Measurements from ENCODE around the gene WDR5. TPM values are rescaled to one million over a fixed set of nuclear protein-coding genes. Genes with fewer than 3 reads are reported as not detected.

WDR5 gene
- total and polyA plus RNA-seq, 5 experiments from 2014 or later, result 11.2 to 36.1 (median 14.9) TPM

GRCh38 chr9:134125413-134126095, 10.3 kb upstream of the WDR5 start:
- POLR2A ChIA-PET, result interaction anchor here (0.8 kb wide), 1 partner anchor 10 kb away, joined by 3 read pairs; the partner anchor contains the start of gene WDR5
- ATAC-seq, result no peak
- Mint-ChIP-seq H3K36me3 (no peaks in the 10 kb centered on the region), H3K27ac (peak overlapping the region in 1 of 10 donors; percentile 80), H3K9me3 (no peaks in the 10 kb centered on the region), H3K27me3 (no peaks in the 10 kb centered on the region), H3K4me3 (no peak overlapping the region), H3K4me1 (peaks cover 0 to 13% (median 3%) of the 10 kb centered on the region in 4 donors)
- DNase-seq, result no peak

- DNase-seq (no peak), ATAC-seq (no peak)
- no peaks in the 10 kb centered on the region for H3K27me3 Mint-ChIP-seq
- no peak overlapping the region for H3K27ac Mint-ChIP-seq
- POLR2A ChIA-PET, result no interaction called here
- H3K36me3 Mint-ChIP-seq, result no peaks in the 10 kb centered on the region
- H3K4me3 Mint-ChIP-seq, result no peak overlapping the region
- peaks cover 0 to 13% (median 4%) of the 10 kb centered on the region in 4 donors for H3K4me1 Mint-ChIP-seq
- no peaks in the 10 kb centered on the region for H3K9me3 Mint-ChIP-seq
These were observed 9.5 kb upstream of the WDR5 start for GRCh38 chr9:134126373-134126772.

GRCh38 chr9:134127065-134127580, 8.8 kb upstream of the WDR5 start:
- no peak overlapping the region for H3K4me3 Mint-ChIP-seq
- peaks cover 0 to 16% (median 4%) of the 10 kb centered on the region in 4 donors for H3K4me1 Mint-ChIP-seq
- H3K27me3 Mint-ChIP-seq, result no peaks in the 10 kb centered on the region
- no peak overlapping the region for H3K27ac Mint-ChIP-seq
- H3K36me3 Mint-ChIP-seq, result no peaks in the 10 kb centered on the region
- POLR2A ChIA-PET, result no interaction called here
- no peak for ATAC-seq
- no peak for DNase-seq
- H3K9me3 Mint-ChIP-seq, result no peaks in the 10 kb centered on the region

GRCh38 chr9:134127616-134128015, 8.3 kb upstream of the WDR5 start:
- Mint-ChIP-seq H3K36me3 (no peaks in the 10 kb centered on the region), H3K27me3 (no peaks in the 10 kb centered on the region), H3K9me3 (no peaks in the 10 kb centered on the region), H3K27ac (no peak overlapping the region), H3K4me3 (no peak overlapping the region), H3K4me1 (peaks cover under 1 to 16% (median 4%) of the 10 kb centered on the region in 4 donors)
- ATAC-seq (no peak), DNase-seq (no peak)
- POLR2A ChIA-PET, result no interaction called here

GRCh38 chr9:134128727-134129679, 6.9 kb upstream of the WDR5 start:
- H3K36me3 Mint-ChIP-seq, result no peaks in the 10 kb centered on the region
- peaks cover 5 to 22% (median 8%) of the 10 kb centered on the region in 4 donors for H3K4me1 Mint-ChIP-seq
- no peak for DNase-seq
- H3K4me3 Mint-ChIP-seq, result no peak overlapping the region
- POLR2A ChIA-PET, result no interaction called here
- H3K9me3 Mint-ChIP-seq, result no peaks in the 10 kb centered on the region
- ATAC-seq, result no peak
- no peaks in the 10 kb centered on the region for H3K27me3 Mint-ChIP-seq
- H3K27ac Mint-ChIP-seq, result peak overlapping the region in 1 of 10 donors; percentile 27

GRCh38 chr9:134130503-134131375, 5.1 kb upstream of the WDR5 start:
- Mint-ChIP-seq H3K9me3 (no peaks in the 10 kb centered on the region), H3K36me3 (no peaks in the 10 kb centered on the region), H3K4me1 (peaks cover 15 to 32% (median 17%) of the 10 kb centered on the region in 4 donors), H3K4me3 (no peak overlapping the region), H3K27ac (peak overlapping the region in 1 of 10 donors; percentile 69), H3K27me3 (no peaks in the 10 kb centered on the region)
- ATAC-seq (no peak), DNase-seq (no peak)
- POLR2A ChIA-PET, result no interaction called here

- DNase-seq, result no peak
- Mint-ChIP-seq H3K4me1 (peaks cover 15 to 33% (median 17%) of the 10 kb centered on the region in 4 donors), H3K27ac (peak overlapping the region in 6 of 10 donors; percentile 31 to 74 (median 53)), H3K27me3 (no peaks in the 10 kb centered on the region), H3K4me3 (peak overlapping the region in 1 of 10 donors; percentile 51), H3K36me3 (no peaks in the 10 kb centered on the region), H3K9me3 (no peaks in the 10 kb centered on the region)
- POLR2A ChIA-PET, result interaction anchor here (0.5 to 1.5 kb wide), 2 partner anchors 10 to 393 kb away, joined by 3 to 4 read pairs; partner anchors contain the start of gene SARDH
- no peak for ATAC-seq
These were observed 4.2 kb upstream of the WDR5 start for GRCh38 chr9:134131471-134132207.

- no peaks in the 10 kb centered on the region for H3K27me3 Mint-ChIP-seq
- H3K4me3 Mint-ChIP-seq, result peak overlapping the region in 5 of 10 donors; percentile 33 to 71 (median 58)
- peaks cover 16 to 37% (median 21%) of the 10 kb centered on the region in 4 donors for H3K4me1 Mint-ChIP-seq
These were observed 3.5 kb upstream of the WDR5 start for GRCh38 chr9:134132208-134132870.

GRCh38 chr9:134134949-134135342, 936 bp upstream of the WDR5 start:
- POLR2A ChIA-PET, result interaction anchor here (1.4 to 4.2 kb wide), 3 partner anchors 29 to 110 kb away, joined by 11 to 71 read pairs (median 14); partner anchors contain the start of genes BRD3, BRD3OS and RNU6ATAC
- peaks cover 26 to 51% (median 44%) of the 10 kb centered on the region in 4 donors for H3K4me1 Mint-ChIP-seq
- H3K9me3 Mint-ChIP-seq, result no peaks in the 10 kb centered on the region
- no peaks in the 10 kb centered on the region for H3K27me3 Mint-ChIP-seq
- DNase-seq (no peak), ATAC-seq (no peak)
- peaks cover 0 to 7% (median 0%) of the 10 kb centered on the region in 3 donors for H3K36me3 Mint-ChIP-seq
- H3K4me3 Mint-ChIP-seq, result peak overlapping the region; percentile 75 to 92 (median 90)
- peak overlapping the region; percentile 83 to 95 (median 91) for H3K27ac Mint-ChIP-seq

More at GRCh38 chr9:134132208-134132870, 3.5 kb upstream of the WDR5 start:
- no peaks in the 10 kb centered on the region for H3K36me3 Mint-ChIP-seq
- H3K9me3 Mint-ChIP-seq, result no peaks in the 10 kb centered on the region
- H3K27ac Mint-ChIP-seq, result peak overlapping the region in 3 of 10 donors; percentile 48 to 72 (median 63)
- POLR2A ChIA-PET, result interaction anchor here (1.5 kb wide), 1 partner anchor 9 kb away, joined by 4 read pairs; no protein-coding TSS in a partner anchor
- ATAC-seq (no peak), DNase-seq (no peak)

GRCh38 chr9:134136118-134136995, 475 bp downstream of the WDR5 start:
- DNase-seq (peak in 2 of 10 donors; percentile 13 to 60), ATAC-seq (peak in 1 of 2 donors; percentile 19)
- peaks cover 0 to 21% (median 2%) of the 10 kb centered on the region in 3 donors for H3K36me3 Mint-ChIP-seq
- H3K4me1 Mint-ChIP-seq, result peaks cover 29 to 54% (median 49%) of the 10 kb centered on the region in 4 donors
- no peaks in the 10 kb centered on the region for H3K9me3 Mint-ChIP-seq
- peak overlapping the region; percentile 48 to 93 (median 84) for H3K27ac Mint-ChIP-seq
- peak overlapping the region; percentile 85 to 93 (median 90) for H3K4me3 Mint-ChIP-seq
- H3K27me3 Mint-ChIP-seq, result no peaks in the 10 kb centered on the region
- POLR2A ChIA-PET, result interaction anchor here (0.6 to 4.2 kb wide), 7 partner anchors 11 to 320 kb away, joined by 3 to 71 read pairs (median 11); partner anchors contain the start of genes BRD3, BRD3OS and RNU6ATAC
